Measurements from ENCODE around the gene PLA2G4B. TPM values are rescaled to one million over a fixed set of nuclear protein-coding genes. Genes with fewer than 3 reads are reported as not detected.

PLA2G4B gene
- total RNA-seq, 1 experiment from 2014 or later: 11.0 TPM

GRCh38 chr15:41822471-41822870 is 16.2 kb upstream of the PLA2G4B start:
- CTCF ChIA-PET: interaction anchor here (0.9 to 3.7 kb wide), 2 partner anchors 12 to 49 kb away, joined by 3 to 30 read pairs; partner anchors contain the start of gene MAPKBP1
- no peak for ATAC-seq
- H3K27ac Mint-ChIP-seq: no peak overlapping the region
- DNase-seq (ENCODE audit: low spot score): no peak
- POLR2A ChIA-PET: no interaction called here
- no peaks in the 10 kb centered on the region for H3K27me3 Mint-ChIP-seq (ENCODE audit: low read depth)
- no peaks in the 10 kb centered on the region for H3K9me3 Mint-ChIP-seq
- TF ChIP-seq MXD4 (CRISPR knock-in tag; IDR thresholded peaks at IDR 0.05; ENCODE audit: borderline replicate concordance) (no peak), FOXJ3 (CRISPR knock-in tag; IDR thresholded peaks at IDR 0.05; ENCODE audit: borderline replicate concordance) (no peak)
- H3K4me3 Mint-ChIP-seq: no peak overlapping the region
- no peaks in the 10 kb centered on the region for H3K4me1 Mint-ChIP-seq
- no peaks in the 10 kb centered on the region for H3K36me3 Mint-ChIP-seq

GRCh38 chr15:41822957-41823356 is 15.7 kb upstream of the PLA2G4B start:
- TF ChIP-seq ZNF423 (CRISPR knock-in tag; IDR thresholded peaks at IDR 0.05) (no peak), ZNF532 (CRISPR knock-in tag; IDR thresholded peaks at IDR 0.05; ENCODE audit: borderline replicate concordance) (no peak), ZNF416 (CRISPR knock-in tag; IDR thresholded peaks at IDR 0.05) (no peak), NFATC4 (CRISPR knock-in tag; IDR thresholded peaks at IDR 0.05) (no peak), PRDM15 (CRISPR knock-in tag; IDR thresholded peaks at IDR 0.05) (no peak), PRRX2 (CRISPR knock-in tag; IDR thresholded peaks at IDR 0.05) (no peak), NFYB (CRISPR knock-in tag; conservative IDR thresholded peaks at IDR 0.05; ENCODE audit: low read depth) (no peak), NR3C1 (CRISPR knock-in tag; conservative IDR thresholded peaks at IDR 0.05; ENCODE audit: low read depth) (no peak), ATF1 (CRISPR knock-in tag; IDR thresholded peaks at IDR 0.05) (no peak), HMGA2 (CRISPR knock-in tag; IDR thresholded peaks at IDR 0.05) (no peak), ZNF512 (CRISPR knock-in tag; IDR thresholded peaks at IDR 0.05; ENCODE audit: borderline replicate concordance) (no peak), MXD4 (CRISPR knock-in tag; IDR thresholded peaks at IDR 0.05; ENCODE audit: borderline replicate concordance) (no peak)
- TF ChIP-seq, protein P1, sequence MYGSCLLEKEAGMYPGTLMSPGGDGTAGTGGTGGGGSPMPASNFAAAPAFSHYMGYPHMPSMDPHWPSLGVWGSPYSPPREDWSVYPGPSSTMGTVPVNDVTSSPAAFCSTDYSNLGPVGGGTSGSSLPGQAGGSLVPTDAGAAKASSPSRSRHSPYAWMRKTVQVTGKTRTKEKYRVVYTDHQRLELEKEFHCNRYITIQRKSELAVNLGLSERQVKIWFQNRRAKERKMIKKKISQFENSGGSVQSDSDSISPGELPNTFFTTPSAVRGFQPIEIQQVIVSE (CRISPR knock-in tag; IDR thresholded peaks at IDR 0.05; ENCODE audit: borderline replicate concordance): no peak
- Mint-ChIP-seq H3K36me3 (no peaks in the 10 kb centered on the region), H3K4me3 (no peak overlapping the region), H3K27me3 (ENCODE audit: low read depth) (no peaks in the 10 kb centered on the region), H3K27ac (no peak overlapping the region), H3K4me1 (no peaks in the 10 kb centered on the region), H3K9me3 (no peaks in the 10 kb centered on the region)
- no peak for DNase-seq (ENCODE audit: low spot score)
- ChIA-PET CTCF (interaction anchor here (0.9 to 3.7 kb wide), 2 partner anchors 13 to 49 kb away, joined by 3 to 30 read pairs; partner anchors contain the start of gene MAPKBP1), POLR2A (no interaction called here)
- no peak for ATAC-seq
